DMS53 treated with DMSO at 0.1 percent for 48 hours (cell line): ENCODE data around the gene PRXL2A.
"Not testable (repeated sequence)": the region's sequence is repeated elsewhere in the genome, so short reads cannot be mapped to it uniquely, and the experiment has no call there.

Source experiments
- DNase-seq: peaks from one replicate; lab custom pipeline; 2025; ENCODE audit not compliant: unreplicated experiment; lab: John Stamatoyannopoulos, UW

The PRXL2A gene

GRCh38 chr10:80408242-80409101, at the start of gene PRXL2A:
PRXL2A (plus strand) TSS chr10:80408551; CDS start chr10:80420468, 11,917 bp downstream.
- peak; percentile 44 for DNase-seq

- not testable (repeated sequence) for DNase-seq
Observed at GRCh38 chr10:80358925-80359324, 49.4 kb upstream of the PRXL2A start.

- no peak for DNase-seq
Observed at GRCh38 chr10:80359644-80360043, 48.7 kb upstream of the PRXL2A start.

- no peak for DNase-seq
Observed at GRCh38 chr10:80365510-80365909, 42.8 kb upstream of the PRXL2A start.

- DNase-seq: no peak
Observed at GRCh38 chr10:80371467-80371866, 36.9 kb upstream of the PRXL2A start.

- DNase-seq: no peak
Observed at GRCh38 chr10:80372675-80373074, 35.7 kb upstream of the PRXL2A start.

GRCh38 chr10:80373502-80373901, 34.8 kb upstream of the PRXL2A start:
- no peak for DNase-seq

- DNase-seq: no peak
Observed at GRCh38 chr10:80379701-80380100, 28.6 kb upstream of the PRXL2A start.

- no peak for DNase-seq
Observed at GRCh38 chr10:80380185-80380584, 28.2 kb upstream of the PRXL2A start.

- peak; percentile 44 for DNase-seq
Observed at GRCh38 chr10:80382989-80383388, 25.4 kb upstream of the PRXL2A start.

- no peak for DNase-seq
Observed at GRCh38 chr10:80390740-80391139, 17.6 kb upstream of the PRXL2A start.

GRCh38 chr10:80392250-80392649, 16.1 kb upstream of the PRXL2A start:
- DNase-seq: no peak

- no peak for DNase-seq
Observed at GRCh38 chr10:80394358-80394916, 13.9 kb upstream of the PRXL2A start.

- no peak for DNase-seq
Observed at GRCh38 chr10:80397014-80397413, 11.3 kb upstream of the PRXL2A start.

- no peak for DNase-seq
Observed at GRCh38 chr10:80400136-80400804, 8.1 kb upstream of the PRXL2A start.

GRCh38 chr10:80405035-80405434, 3.3 kb upstream of the PRXL2A start:
- no peak for DNase-seq

GRCh38 chr10:80405626-80406025, 2.7 kb upstream of the PRXL2A start:
- DNase-seq: no peak

GRCh38 chr10:80406204-80406603, 2.1 kb upstream of the PRXL2A start:
- DNase-seq: no peak

- peak; percentile 67 for DNase-seq
Observed at GRCh38 chr10:80407812-80408241, 524 bp upstream of the PRXL2A start.

GRCh38 chr10:80409121-80409520, 770 bp downstream of the PRXL2A start:
- DNase-seq: no peak

GRCh38 chr10:80410122-80410521, 1.8 kb downstream of the PRXL2A start:
- DNase-seq: no peak

GRCh38 chr10:80410578-80411145, 2.3 kb downstream of the PRXL2A start:
- DNase-seq: no peak
